Measurements from ENCODE around the gene ALAS2.

ALAS2 gene

GRCh38 chrX:55026143-55026542 is 4.6 kb downstream of the ALAS2 start (continued):
- TF ChIP-seq ZNF280C (tag by site-specific recombination; IDR thresholded peaks at IDR 0.05), result no peak
- TF ChIP-seq ZNF639 (tag by site-specific recombination; IDR thresholded peaks at IDR 0.05), result no peak
- no peak for TF ChIP-seq GLI2 (tag by site-specific recombination; IDR thresholded peaks at IDR 0.05; ENCODE audit: borderline replicate concordance, low read depth)

DNA sequence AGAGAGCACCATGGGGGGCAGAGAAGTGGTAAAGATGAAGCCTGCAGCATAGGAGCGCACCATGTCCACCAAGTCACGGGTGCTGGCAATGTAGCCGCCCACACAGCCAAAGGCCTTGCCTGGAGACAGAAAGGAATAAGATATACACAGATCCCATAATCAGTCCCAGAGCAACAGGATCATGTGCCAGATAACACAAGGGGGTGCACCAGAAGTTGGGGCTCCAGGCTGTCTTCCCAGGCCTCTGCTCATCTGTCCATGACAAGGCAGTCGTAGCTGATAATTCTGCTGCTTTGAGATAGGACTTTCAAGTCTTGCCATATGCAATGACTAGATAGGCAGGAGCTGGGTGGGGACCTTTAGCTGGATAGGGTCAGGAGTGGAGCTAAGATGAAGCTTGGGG is 15.9 kb downstream of the ALAS2 start:
- no peaks in the 10 kb centered on the region for H3K36me3 ChIP-seq (ENCODE audit: control insufficient read depth in 2 of 2, insufficient read depth in 1 of 2, low read length in 2 of 2)
- no peaks in the 10 kb centered on the region for H3K4me1 ChIP-seq (ENCODE audit: control insufficient read depth, insufficient read depth, low read length)
- ChIA-PET CTCF (no interaction called here), POLR2A (no interaction called here)
- H3K4me3 ChIP-seq (ENCODE audit: low read depth, low read length), result no peak overlapping the region
- H3K9me3 ChIP-seq (ENCODE audit: control insufficient read depth, insufficient read depth, low read depth, low read length), result no peaks in the 10 kb centered on the region
- TF ChIP-seq ZNF76 (tag by site-specific recombination; IDR thresholded peaks at IDR 0.05; ENCODE audit: borderline replicate concordance, low read depth) (no peak), ZNF510 (tag by site-specific recombination; IDR thresholded peaks at IDR 0.05; ENCODE audit: insufficient replicate concordance) (no peak), ZNF513 (tag by site-specific recombination; IDR thresholded peaks at IDR 0.05) (no peak), ZNF155 (tag by site-specific recombination; IDR thresholded peaks at IDR 0.05) (no peak), ZNF518A (tag by site-specific recombination; conservative IDR thresholded peaks at IDR 0.05; ENCODE audit: low read depth) (no peak), ZBTB10 (tag by site-specific recombination; IDR thresholded peaks at IDR 0.05) (no peak), ZNF585B (tag by site-specific recombination; IDR thresholded peaks at IDR 0.05) (no peak), ZNF843 (tag by site-specific recombination; IDR thresholded peaks at IDR 0.05) (no peak), ZNF184 (tag by site-specific recombination; IDR thresholded peaks at IDR 0.05) (no peak)
- TF ChIP-seq, protein P1, sequence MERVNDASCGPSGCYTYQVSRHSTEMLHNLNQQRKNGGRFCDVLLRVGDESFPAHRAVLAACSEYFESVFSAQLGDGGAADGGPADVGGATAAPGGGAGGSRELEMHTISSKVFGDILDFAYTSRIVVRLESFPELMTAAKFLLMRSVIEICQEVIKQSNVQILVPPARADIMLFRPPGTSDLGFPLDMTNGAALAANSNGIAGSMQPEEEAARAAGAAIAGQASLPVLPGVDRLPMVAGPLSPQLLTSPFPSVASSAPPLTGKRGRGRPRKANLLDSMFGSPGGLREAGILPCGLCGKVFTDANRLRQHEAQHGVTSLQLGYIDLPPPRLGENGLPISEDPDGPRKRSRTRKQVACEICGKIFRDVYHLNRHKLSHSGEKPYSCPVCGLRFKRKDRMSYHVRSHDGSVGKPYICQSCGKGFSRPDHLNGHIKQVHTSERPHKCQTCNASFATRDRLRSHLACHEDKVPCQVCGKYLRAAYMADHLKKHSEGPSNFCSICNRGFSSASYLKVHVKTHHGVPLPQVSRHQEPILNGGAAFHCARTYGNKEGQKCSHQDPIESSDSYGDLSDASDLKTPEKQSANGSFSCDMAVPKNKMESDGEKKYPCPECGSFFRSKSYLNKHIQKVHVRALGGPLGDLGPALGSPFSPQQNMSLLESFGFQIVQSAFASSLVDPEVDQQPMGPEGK (tag by site-specific recombination; IDR thresholded peaks at IDR 0.05), result no peak
- no peak overlapping the region for H3K27ac ChIP-seq (ENCODE audit: extremely low read depth, low read depth, low read length)
